EL (cell line): ENCODE results near the gene SLC39A12.
"Not testable (repeated sequence)": the region's sequence is repeated elsewhere in the genome, so short reads cannot be mapped to it uniquely, and the experiment has no call there.

ENCODE experiments used
- DNase-seq: peaks from one replicate; pipeline ENCODE4 v3.0.0-alpha.2; 2016

SLC39A12 gene

GRCh38 chr10:17951868-17952371 is at the start of gene SLC39A12:
Gene SLC39A12 (plus strand): TSS chr10:17951918. CDS start chr10:17953277, 1,359 bp downstream.
- DNase-seq = peak; percentile 64

- DNase-seq = no peak
These were observed 47.2 kb upstream of the SLC39A12 start for GRCh38 chr10:17904564-17904963.

GRCh38 chr10:17905491-17905890 is 46.2 kb upstream of the SLC39A12 start:
- DNase-seq = peak; percentile 24

GRCh38 chr10:17906002-17906401 is 45.7 kb upstream of the SLC39A12 start:
- no peak for DNase-seq

- no peak for DNase-seq
These were observed 44.1 kb upstream of the SLC39A12 start for GRCh38 chr10:17907641-17908040.

GRCh38 chr10:17910125-17910789 is 41.5 kb upstream of the SLC39A12 start:
- peak; percentile 66 for DNase-seq

GRCh38 chr10:17912754-17913153 is 39.0 kb upstream of the SLC39A12 start:
- DNase-seq = no peak

- no peak for DNase-seq
These were observed 38.1 kb upstream of the SLC39A12 start for GRCh38 chr10:17913604-17914003.

- no peak for DNase-seq
These were observed 37.3 kb upstream of the SLC39A12 start for GRCh38 chr10:17914169-17915045.

GRCh38 chr10:17915181-17915580 is 36.5 kb upstream of the SLC39A12 start:
- no peak for DNase-seq

GRCh38 chr10:17918187-17918903 is 33.4 kb upstream of the SLC39A12 start:
- DNase-seq = no peak

- no peak for DNase-seq
These were observed 30.3 kb upstream of the SLC39A12 start for GRCh38 chr10:17921378-17921777.

- peak; percentile 95 for DNase-seq
These were observed 28.0 kb upstream of the SLC39A12 start for GRCh38 chr10:17923728-17924127.

- no peak for DNase-seq
These were observed 8.5 kb upstream of the SLC39A12 start for GRCh38 chr10:17943033-17943745.

GRCh38 chr10:17950269-17950668 is 1.4 kb upstream of the SLC39A12 start:
- not testable (repeated sequence) for DNase-seq

GRCh38 chr10:17950726-17951125 is 992 bp upstream of the SLC39A12 start:
- no peak for DNase-seq

GRCh38 chr10:17954372-17954771 is 2.7 kb downstream of the SLC39A12 start:
- DNase-seq = not testable (repeated sequence)

- peak; percentile 29 for DNase-seq
These were observed 3.1 kb downstream of the SLC39A12 start for GRCh38 chr10:17954861-17955260.

- DNase-seq = no peak
These were observed 6.3 kb downstream of the SLC39A12 start for GRCh38 chr10:17958049-17958448.

GRCh38 chr10:17959870-17960269 is 8.2 kb downstream of the SLC39A12 start:
- DNase-seq = no peak

- peak; percentile 69 for DNase-seq
These were observed 10.1 kb downstream of the SLC39A12 start for GRCh38 chr10:17961551-17962422.
